Esophagus (tissue), 2 donors: ENCODE measurements around the gene FMO1. TPM values are rescaled to one million over a fixed set of nuclear protein-coding genes. Genes with fewer than 3 reads are reported as not detected.

Experiments
- H3K27ac ChIP-seq, 2 donors: one replicate each; pipeline ENCODE4 v1.5.1; 2013; ENCODE audit warnings: low read depth in 2 of 2, mild to moderate bottlenecking in 2 of 2, inconsistent platforms in 1 of 2, low read length in 1 of 2, moderate library complexity in 1 of 2
- H3K27me3 ChIP-seq, 2 donors: one replicate each; pipeline ENCODE4 v1.6.1; 2013; ENCODE audit warnings: low read length in 2 of 2, control low read depth in 1 of 2, mild to moderate bottlenecking in 1 of 2; ENCODE audit not compliant: insufficient read depth in 2 of 2, control insufficient read depth in 1 of 2
- H3K36me3 ChIP-seq, 2 donors: one replicate each; pipeline ENCODE4 v1.6.1; 2013; ENCODE audit warnings: low read length in 1 of 2; ENCODE audit not compliant: control insufficient read depth in 2 of 2, insufficient read depth in 2 of 2
- H3K4me1 ChIP-seq, 2 donors: one replicate each; pipeline ENCODE4 v1.6.1; 2013; ENCODE audit warnings: low read length in 1 of 2; ENCODE audit not compliant: control insufficient read depth in 2 of 2, insufficient read depth in 2 of 2
- H3K4me3 ChIP-seq, 2 donors: one replicate each; pipeline ENCODE4 v1.5.1; 2013; ENCODE audit warnings: low read length in 2 of 2, mild to moderate bottlenecking in 2 of 2, low read depth in 1 of 2, moderate library complexity in 1 of 2
- H3K9me3 ChIP-seq, 2 donors: one replicate each; pipeline ENCODE4 v1.6.1; 2013; ENCODE audit warnings: mild to moderate bottlenecking in 2 of 2, low read depth in 1 of 2, low read length in 1 of 2, moderate library complexity in 1 of 2; ENCODE audit not compliant: control insufficient read depth in 2 of 2, insufficient read depth in 1 of 2
- WGBS, 2 donors: extraction: QIAGEN DNeasy Blood & Tissue Kit; methylation state at CpG; one replicate each; pipeline ENCODE4 v1.1.7; 2013; 5-methylcytosine and 5-hydroxymethylcytosine counted together
- polyA plus RNA-seq, 2 donors: library from polyadenylated mRNA; stranded (reverse); fragments of 200-250 nt; gene quantifications; one replicate each; pipeline ENCODE4 v1.2.3, GENCODE V29; 2013
- donor health status: healthy with polysubstance abuse.
- donor health status: Bipolar disorder and iron deficiency.

FMO1 gene
- polyA plus RNA-seq, 2 donors, result 1.3 to 1.9 TPM

- Histone ChIP-seq H3K27me3 (no peaks in the 10 kb centered on the region), H3K4me3 (no peak overlapping the region), H3K36me3 (no peaks in the 10 kb centered on the region), H3K27ac (no peak overlapping the region), H3K4me1 (no peaks in the 10 kb centered on the region), H3K9me3 (peaks cover 0 to 3% of the 10 kb centered on the region in 2 donors)
- 77 to 81% methylated on average over 2 of the region's 2 CpGs for WGBS, 2 donors
Observed at GRCh38 chr1:171296897-171297296, 48.6 kb downstream of the FMO1 start.

DNA sequence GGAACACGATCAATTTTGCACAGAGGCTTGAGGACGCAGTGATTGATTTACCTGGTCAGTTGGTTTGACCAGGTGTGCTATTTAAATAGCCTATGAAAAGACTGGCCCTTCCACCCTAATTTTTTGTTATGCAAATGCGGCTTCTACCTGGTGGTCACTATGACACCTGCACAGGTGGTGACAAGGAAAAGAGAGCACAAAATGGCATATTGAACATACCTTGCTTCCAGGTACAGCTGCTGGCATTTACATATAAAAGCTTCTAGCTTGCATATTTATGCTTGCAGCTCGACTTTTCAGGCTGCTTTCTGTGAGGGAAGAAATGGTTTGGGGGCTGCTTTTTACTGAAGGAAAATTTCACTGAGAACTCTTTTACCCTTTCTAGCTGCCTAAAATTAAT lies 50.4 kb downstream of the FMO1 start:
- Histone ChIP-seq H3K4me1 (no peaks in the 10 kb centered on the region), H3K9me3 (peaks cover 0 to 3% of the 10 kb centered on the region in 2 donors), H3K27ac (no peak overlapping the region), H3K27me3 (no peaks in the 10 kb centered on the region), H3K4me3 (no peak overlapping the region), H3K36me3 (no peaks in the 10 kb centered on the region)
- WGBS, 2 donors, result 52 to 67% methylated on average over 4 of the region's 4 CpGs

DNA sequence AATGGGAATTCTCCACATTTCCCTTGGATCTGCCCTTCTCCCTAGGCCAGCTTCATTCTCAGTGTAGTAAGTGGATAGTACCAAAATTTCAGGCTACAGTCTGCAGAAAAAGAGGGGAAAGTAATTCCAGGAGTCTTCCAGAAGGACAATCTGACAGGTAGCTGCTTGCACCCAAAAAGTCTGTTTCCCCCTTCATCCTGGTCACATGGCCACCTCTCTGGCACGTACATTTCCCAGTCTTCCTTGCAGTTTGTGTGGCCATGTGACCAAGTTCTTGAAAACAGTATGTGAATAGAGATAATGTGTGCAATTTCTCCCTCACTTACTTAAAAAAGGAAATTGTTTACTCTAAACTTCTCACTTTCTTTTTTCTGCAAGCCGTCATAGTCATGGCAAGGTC lies 51.0 kb downstream of the FMO1 start:
- Histone ChIP-seq H3K27ac (no peak overlapping the region), H3K36me3 (no peaks in the 10 kb centered on the region), H3K4me1 (no peaks in the 10 kb centered on the region), H3K4me3 (no peak overlapping the region), H3K9me3 (peaks cover 0 to 3% of the 10 kb centered on the region in 2 donors), H3K27me3 (no peaks in the 10 kb centered on the region)
- 78 to 88% methylated on average over 2 of the region's 2 CpGs for WGBS, 2 donors

- 90 to 91% methylated on average over 1 of the region's 1 CpG for WGBS, 2 donors
- no peaks in the 10 kb centered on the region for H3K36me3 ChIP-seq
- peaks cover 0 to 3% of the 10 kb centered on the region in 2 donors for H3K9me3 ChIP-seq
- no peaks in the 10 kb centered on the region for H3K27me3 ChIP-seq
- no peak overlapping the region for H3K4me3 ChIP-seq
- no peak overlapping the region for H3K27ac ChIP-seq
- H3K4me1 ChIP-seq, result no peaks in the 10 kb centered on the region
Observed at GRCh38 chr1:171300401-171300800, 52.1 kb downstream of the FMO1 start.

- no peak overlapping the region for H3K27ac ChIP-seq
- H3K9me3 ChIP-seq, result no peaks in the 10 kb centered on the region
- H3K36me3 ChIP-seq, result no peaks in the 10 kb centered on the region
- 54 to 63% methylated on average over 3 of the region's 3 CpGs for WGBS, 2 donors
- H3K4me3 ChIP-seq, result no peak overlapping the region
- no peaks in the 10 kb centered on the region for H3K27me3 ChIP-seq
- H3K4me1 ChIP-seq, result no peaks in the 10 kb centered on the region
Observed at GRCh38 chr1:171310661-171311087, 62.4 kb downstream of the FMO1 start.

DNA sequence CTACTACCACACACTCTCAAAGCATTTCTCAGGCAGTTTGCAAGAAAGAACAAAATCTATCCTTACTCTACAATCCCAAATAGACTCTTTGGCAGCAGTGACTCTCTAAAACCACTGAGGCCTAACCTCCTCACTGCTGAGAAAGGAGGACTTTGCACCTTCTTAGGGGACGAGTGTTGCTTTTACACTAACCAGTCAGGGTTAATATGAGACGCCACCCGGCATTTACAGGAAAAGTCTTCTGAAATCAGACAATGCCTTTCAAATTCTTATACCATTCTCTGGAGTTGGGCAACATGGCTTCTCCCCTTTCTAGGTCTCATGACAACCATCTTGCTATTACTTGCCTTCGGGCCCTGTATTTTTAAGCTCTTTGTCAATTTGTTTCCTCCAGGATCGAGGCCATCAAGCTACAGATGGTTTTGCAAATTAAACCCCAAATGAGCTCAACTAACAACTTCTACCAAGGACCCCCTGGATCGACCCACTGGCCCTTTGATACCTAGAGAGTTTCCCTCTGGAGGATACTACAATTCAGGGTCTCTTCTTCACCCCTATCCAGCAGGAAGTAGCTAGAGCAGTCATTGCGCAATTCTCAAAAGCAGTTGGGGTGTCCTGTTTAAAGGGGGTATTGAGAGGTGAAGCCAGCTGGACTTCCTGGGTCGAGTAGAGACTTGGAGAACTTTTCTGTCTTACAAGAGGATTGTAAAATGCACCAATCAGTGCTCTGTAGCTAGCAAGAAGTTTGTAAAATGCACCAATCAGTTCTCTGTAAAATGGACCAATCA lies 63.7 kb downstream of the FMO1 start:
- 87 to 88% methylated on average over 8 of the region's 8 CpGs for WGBS, 2 donors

GRCh38 chr1:171313319-171313834 lies 65.1 kb downstream of the FMO1 start:
- no peaks in the 10 kb centered on the region for H3K9me3 ChIP-seq
- WGBS, 2 donors, result 12 to 14% methylated on average over 1 of the region's 1 CpG
- no peak overlapping the region for H3K27ac ChIP-seq
- H3K27me3 ChIP-seq, result no peaks in the 10 kb centered on the region
- no peak overlapping the region for H3K4me3 ChIP-seq
- H3K4me1 ChIP-seq, result no peaks in the 10 kb centered on the region
- H3K36me3 ChIP-seq, result no peaks in the 10 kb centered on the region

More for the DNA sequence above, 63.7 kb downstream of the FMO1 start:
- H3K27me3 ChIP-seq, result no peaks in the 10 kb centered on the region
- H3K4me1 ChIP-seq, result no peaks in the 10 kb centered on the region
- H3K27ac ChIP-seq, result no peak overlapping the region
- H3K4me3 ChIP-seq, result no peak overlapping the region
- H3K36me3 ChIP-seq, result no peaks in the 10 kb centered on the region
- H3K9me3 ChIP-seq, result no peaks in the 10 kb centered on the region

DNA sequence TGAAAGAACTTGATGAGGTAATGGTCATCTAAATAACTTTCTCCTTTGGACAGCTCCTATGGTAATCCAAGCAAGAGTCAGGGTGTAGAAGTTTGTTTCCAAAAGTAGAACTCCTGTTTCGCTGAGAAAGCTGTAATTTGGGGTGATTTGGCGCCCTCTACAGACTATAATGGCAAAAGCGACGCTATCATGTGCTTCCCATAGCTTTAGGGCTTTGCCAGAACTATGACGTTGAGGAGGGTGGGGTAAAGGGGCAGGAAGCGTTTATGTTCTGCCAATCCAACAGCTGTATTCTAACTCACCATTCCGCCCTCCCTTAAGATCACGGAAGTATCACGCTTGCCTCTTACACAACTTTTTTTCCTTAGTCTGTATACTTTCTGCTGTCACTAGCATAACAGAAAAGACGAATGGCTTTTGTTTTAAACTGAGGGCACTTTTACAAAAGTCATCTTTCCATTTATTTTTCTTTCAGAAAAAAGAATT lies 65.6 kb downstream of the FMO1 start, which contains the start of gene FMO4:
FMO4 (plus strand) TSS at position 349 of the 486 bp plus-strand sequence. CDS start 5,643 bp downstream, outside the sequence.
- no peak within 1 kb of the TSS for H3K27ac ChIP-seq
- no peaks in the 10 kb centered on the region for H3K36me3 ChIP-seq
- H3K4me1 ChIP-seq, result no peaks in the 10 kb centered on the region
- H3K9me3 ChIP-seq, result no peaks in the 10 kb centered on the region
- H3K27me3 ChIP-seq, result no peaks in the 10 kb centered on the region
- peak within 1 kb of the TSS in 1 of 2 donors; percentile 11 for H3K4me3 ChIP-seq
- WGBS, 2 donors, result 1% methylated on average over 10 of the region's 10 CpGs

- 91 to 93% methylated on average over 7 of the region's 7 CpGs for WGBS, 2 donors
- no peaks in the 10 kb centered on the region for H3K36me3 ChIP-seq
- no peaks in the 10 kb centered on the region for H3K4me1 ChIP-seq
- H3K27me3 ChIP-seq, result no peaks in the 10 kb centered on the region
- no peak overlapping the region for H3K4me3 ChIP-seq
- no peak overlapping the region for H3K27ac ChIP-seq
- H3K9me3 ChIP-seq, result no peaks in the 10 kb centered on the region
Observed at GRCh38 chr1:171329251-171329650, 81.0 kb downstream of the FMO1 start.
